Endothelial cell of umbilical vein (primary cell): Measurements from ENCODE around the gene PWWP2A.

Source experiments
- CTCF ChIP-seq, 2 donors: IDR thresholded peaks; 1 replicate in 1 of 2; 2 replicates in 1 of 2; pipeline ENCODE4 v1.5.1; 2011; ENCODE audit warnings: low read length in 2 of 2, mild to moderate bottlenecking in 2 of 2, moderate library complexity in 2 of 2, control low read depth in 1 of 2, inconsistent platforms in 1 of 2, low read depth in 1 of 2; ENCODE audit not compliant: insufficient read depth in 1 of 2; ENCODE audit errors: extremely low read depth in 1 of 2
- EZH2 ChIP-seq: IDR thresholded peaks from 2 replicates; pipeline ENCODE4 v1.6.1; 2012; ENCODE audit warnings: borderline replicate concordance, low read depth, mild to moderate bottlenecking, moderate library complexity, low read length, inconsistent platforms; ENCODE audit not compliant: severe bottlenecking
- GATA2 ChIP-seq: IDR thresholded peaks from 2 replicates; pipeline ENCODE4 v1.7.0; 2011; ENCODE audit warnings: low read depth, mild to moderate bottlenecking, moderate library complexity, mixed read lengths, low read length; ENCODE audit not compliant: insufficient read length, insufficient read depth
- JUN ChIP-seq: IDR thresholded peaks from 2 replicates; pipeline ENCODE4 v1.6.1; 2011; ENCODE audit warnings: borderline replicate concordance, low read depth; ENCODE audit not compliant: insufficient read length, insufficient read depth
- MAX ChIP-seq: IDR thresholded peaks from 2 replicates; pipeline ENCODE4 v1.6.1; 2011; ENCODE audit not compliant: insufficient read depth, insufficient read length
- POLR2A ChIP-seq: IDR thresholded peaks from 2 replicates; pipeline ENCODE4 v1.6.1; 2012; ENCODE audit warnings: low read depth, mild to moderate bottlenecking, control low read depth, low read length

GRCh38 chr5:160054047-160054446 is 65.2 kb downstream of the PWWP2A start:
- no peak for TF ChIP-seq JUN
- no peak for TF ChIP-seq CTCF (IDR thresholded peaks at IDR 0.05; ENCODE audit: extremely low read depth in 1 of 2, insufficient read depth in 1 of 2, low read depth in 1 of 2, low read length in 2 of 2)
- no peak for TF ChIP-seq POLR2A
- TF ChIP-seq EZH2: no peak
- TF ChIP-seq GATA2: no peak
- no peak for TF ChIP-seq MAX
